OCI-LY1 (cell line): ENCODE results near the gene EXPH5.

Source experiments
- H2AFZ ChIP-seq: fragments of 200-600 bp; sonication (generic), shearing (Covaris generic); 2 replicates; pipeline ENCODE4 v1.6.0; 2014; ENCODE audit warnings: antibody characterized with exemption, mild to moderate bottlenecking, low read length
- H3F3A ChIP-seq: fragments of 200-600 bp; sonication (generic), shearing (Covaris generic); 2 replicates; pipeline ENCODE4 v1.6.0; 2014; ENCODE audit warnings: mild to moderate bottlenecking, antibody characterized with exemption, low read length, moderate library complexity; ENCODE audit not compliant: insufficient read depth
- H3K27ac ChIP-seq: fragments of 200-600 bp; sonication (generic); 2 replicates; pipeline ENCODE4 v1.5.1; 2014; ENCODE audit warnings: low read length, mixed run types, mild to moderate bottlenecking, low read depth; ENCODE audit not compliant: poor library complexity, severe bottlenecking
- H3K27me3 ChIP-seq: fragments of 200-600 bp; sonication (generic); 2 replicates; pipeline ENCODE4 v1.6.0; 2014; ENCODE audit warnings: antibody characterized with exemption, mild to moderate bottlenecking, low read length, moderate library complexity; ENCODE audit not compliant: insufficient read depth
- H3K36me3 ChIP-seq: fragments of 200-600 bp; sonication (generic); 2 replicates; pipeline ENCODE4 v1.6.1; 2014; ENCODE audit warnings: mild to moderate bottlenecking, antibody characterized with exemption, low read length, moderate library complexity, mixed read lengths; ENCODE audit not compliant: insufficient read depth
- H3K4me1 ChIP-seq: fragments of 200-600 bp; sonication (generic); 2 replicates; pipeline ENCODE4 v1.5.1; 2014; ENCODE audit warnings: mild to moderate bottlenecking, low read length, moderate library complexity; ENCODE audit not compliant: insufficient read depth, severe bottlenecking
- H3K4me2 ChIP-seq: fragments of 200-600 bp; sonication (generic), shearing (Covaris generic); 2 replicates; pipeline ENCODE4 v1.6.1; 2014; ENCODE audit warnings: low read length
- H3K4me3 ChIP-seq: fragments of 200-600 bp; sonication (generic); 2 replicates; pipeline ENCODE4 v1.5.1; 2014; ENCODE audit warnings: low read length, low read depth, mild to moderate bottlenecking, mixed read lengths; ENCODE audit not compliant: poor library complexity, severe bottlenecking
- H3K79me2 ChIP-seq: fragments of 200-600 bp; shearing (Covaris generic); 2 replicates; pipeline ENCODE4 v1.6.1; 2016; ENCODE audit warnings: mixed run types, low read length, mixed read lengths; ENCODE audit not compliant: insufficient read depth
- H3K9ac ChIP-seq: fragments of 200-600 bp; sonication (generic), shearing (Covaris generic); 2 replicates; pipeline ENCODE4 v1.6.1; 2014; ENCODE audit warnings: mild to moderate bottlenecking, low read length, mixed read lengths
- H3K9me2 ChIP-seq: fragments of 200-600 bp; sonication (generic), shearing (Covaris generic); 2 replicates; pipeline ENCODE4 v1.6.1; 2014; ENCODE audit warnings: low read depth, mild to moderate bottlenecking, low read length, mixed read lengths
- H3K9me3 ChIP-seq: fragments of 200-600 bp; shearing (Covaris generic); 2 replicates; pipeline ENCODE4 v1.6.1; 2014; ENCODE audit warnings: low read length, mixed read lengths
- H4K20me1 ChIP-seq: fragments of 200-600 bp; sonication (generic), shearing (Covaris generic); 2 replicates; pipeline ENCODE4 v1.6.0; 2016; ENCODE audit warnings: mild to moderate bottlenecking, low read length; ENCODE audit not compliant: insufficient read depth
- CTCF ChIP-seq: fragments of 200-600 bp; sonication (generic), shearing (Covaris generic); IDR thresholded peaks from 2 replicates; pipeline ENCODE4 v1.5.1; 2017; ENCODE audit warnings: mild to moderate bottlenecking, antibody characterized with exemption, low read length, moderate library complexity, mixed read lengths
- EZH2 ChIP-seq: fragments of 200-600 bp; sonication (generic), shearing (Covaris generic); IDR thresholded peaks from 2 replicates; pipeline ENCODE4 v1.8.0; 2017; ENCODE audit warnings: borderline replicate concordance, mixed run types, mild to moderate bottlenecking, antibody characterized with exemption, low read length, moderate library complexity, mixed read lengths

The EXPH5 gene

GRCh38 chr11:108511851-108512474 is 81.6 kb downstream of the EXPH5 start:
- H2AFZ ChIP-seq, result no peak overlapping the region
- no peaks in the 10 kb centered on the region for H3F3A ChIP-seq
- no peaks in the 10 kb centered on the region for H3K4me1 ChIP-seq
- no peak overlapping the region for H3K9ac ChIP-seq
- no peaks in the 10 kb centered on the region for H3K36me3 ChIP-seq
- no peaks in the 10 kb centered on the region for H3K9me3 ChIP-seq
- H3K27me3 ChIP-seq, result no peaks in the 10 kb centered on the region
- no peak overlapping the region for H3K4me3 ChIP-seq
- no peak for TF ChIP-seq EZH2
- TF ChIP-seq CTCF, result no peak
- no peaks in the 10 kb centered on the region for H3K79me2 ChIP-seq
- H3K4me2 ChIP-seq, result no peak overlapping the region
- no peak overlapping the region for H3K27ac ChIP-seq
- H3K9me2 ChIP-seq, result no peaks in the 10 kb centered on the region
- no peaks in the 10 kb centered on the region for H4K20me1 ChIP-seq

DNA sequence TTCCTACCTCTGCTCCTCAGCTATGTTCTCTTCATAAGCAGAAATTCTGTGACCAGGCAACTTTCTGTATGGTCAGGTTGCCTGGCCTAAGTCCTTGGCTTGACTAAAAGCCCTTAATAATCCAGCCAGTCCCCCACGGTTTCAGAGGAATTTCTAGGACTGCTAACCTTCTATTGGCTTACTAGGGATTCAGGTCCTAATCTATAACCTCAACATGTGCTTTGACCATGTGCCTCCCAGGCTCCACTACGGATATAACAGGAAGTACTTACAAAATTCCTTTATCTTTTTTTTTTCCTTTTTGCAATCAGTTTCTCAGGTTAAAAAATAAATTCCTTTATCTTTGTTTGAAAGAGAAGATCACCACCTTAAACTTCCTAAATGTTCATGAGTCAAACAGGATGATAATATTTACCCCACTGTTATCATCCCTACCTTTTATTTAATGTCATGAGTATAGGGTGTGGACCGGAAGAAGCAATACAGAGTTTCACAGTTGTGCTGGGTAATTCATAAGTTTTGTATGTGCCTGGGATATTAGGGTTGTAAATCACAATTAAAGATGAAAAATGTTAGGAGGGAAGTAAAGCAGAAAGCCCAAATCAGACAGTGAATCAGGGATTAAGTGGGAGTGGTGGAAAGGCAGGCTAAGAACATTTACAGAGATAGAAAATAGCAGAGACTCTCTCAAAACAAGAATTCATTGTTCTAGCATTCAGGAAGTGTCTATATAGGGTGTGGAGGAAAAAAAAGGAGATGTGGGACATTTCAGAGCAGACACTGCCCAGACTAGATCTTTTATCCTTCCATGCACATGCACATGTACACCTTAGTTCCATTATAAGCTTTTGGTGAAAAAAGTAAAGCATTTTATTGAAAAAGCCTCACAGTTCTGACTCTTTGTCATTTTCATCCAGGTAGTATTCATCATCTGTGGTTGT is 84.6 kb downstream of the EXPH5 start:
- TF ChIP-seq CTCF (no peak), EZH2 (no peak)
- Histone ChIP-seq H3K4me2 (no peak overlapping the region), H3K27ac (no peak overlapping the region), H3K9me2 (no peaks in the 10 kb centered on the region), H4K20me1 (no peaks in the 10 kb centered on the region), H3K4me1 (no peaks in the 10 kb centered on the region), H3F3A (no peaks in the 10 kb centered on the region), H3K36me3 (no peaks in the 10 kb centered on the region), H2AFZ (no peak overlapping the region), H3K79me2 (no peaks in the 10 kb centered on the region), H3K4me3 (no peak overlapping the region), H3K27me3 (no peaks in the 10 kb centered on the region), H3K9ac (no peak overlapping the region), H3K9me3 (no peaks in the 10 kb centered on the region)

DNA sequence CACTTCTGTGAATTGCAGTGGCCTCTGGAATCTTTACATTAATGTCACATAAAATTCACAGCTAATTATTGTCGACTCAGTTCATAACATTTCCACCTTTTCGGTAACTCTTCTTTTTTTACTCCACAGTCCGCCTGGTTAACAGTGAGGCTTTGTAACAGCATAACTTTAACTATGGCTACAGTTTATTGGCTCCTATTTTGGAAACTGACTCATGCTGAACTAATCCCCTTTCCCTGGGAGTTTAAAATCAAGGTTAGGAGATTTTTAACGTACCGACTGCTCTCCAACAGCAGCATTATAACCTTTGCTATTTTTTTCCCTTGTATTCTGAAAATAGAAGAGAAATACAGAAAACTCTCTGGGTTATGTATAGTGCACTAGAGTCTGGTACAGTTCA is 92.2 kb downstream of the EXPH5 start:
- Histone ChIP-seq H2AFZ (no peak overlapping the region), H3K79me2 (no peaks in the 10 kb centered on the region)

More for the DNA sequence above, 92.2 kb downstream of the EXPH5 start:
- Histone ChIP-seq H3K9me2 (no peaks in the 10 kb centered on the region), H3K9me3 (no peaks in the 10 kb centered on the region), H3F3A (no peaks in the 10 kb centered on the region), H3K4me3 (no peak overlapping the region), H3K4me2 (no peak overlapping the region), H3K9ac (no peak overlapping the region), H4K20me1 (no peaks in the 10 kb centered on the region), H3K27me3 (peaks cover 9% of the 10 kb centered on the region; the same call in 1 of the 2 replicates), H3K27ac (no peak overlapping the region), H3K4me1 (peaks cover 11% of the 10 kb centered on the region), H3K36me3 (no peaks in the 10 kb centered on the region)
- TF ChIP-seq CTCF, result no peak
- no peak for TF ChIP-seq EZH2
